PC-9 (cell line): ENCODE results near the gene MBD2. TPM values are rescaled to one million over a fixed set of nuclear protein-coding genes. Genes with fewer than 3 reads are reported as not detected.
"Not testable (repeated sequence)": the region's sequence is repeated elsewhere in the genome, so short reads cannot be mapped to it uniquely, and the experiment has no call there.

Source experiments
- BruUV-seq: library from RNA; stranded (reverse); fragments of 400-500 nt; replicated peaks from 2 replicates; lab custom pipeline; 2021; lab: Mats Ljungman, UMichigan
- CTCF ChIA-PET: fragments of 300-600 bp; sonication (Branson Sonifier 250); formaldehyde crosslinking; loops from one replicate; lab custom pipeline; 2022; ENCODE audit warnings: antibody characterized with exemption; lab: Charles Lee
- POLR2A ChIA-PET: fragments of 300-600 bp; sonication (Branson Sonifier 250); formaldehyde crosslinking; loops from one replicate; lab custom pipeline; 2022; ENCODE audit warnings: antibody characterized with exemption; ENCODE audit not compliant: unreplicated experiment; lab: Charles Lee
- DNase-seq, 2 experiments: peaks; one replicate each; pipeline versions ENCODE4 v3.0.0 to v3.0.0-alpha.2; 2015 to 2022; ENCODE audit warnings: mixed read lengths in 1 of 2
- H2AFZ ChIP-seq: fragments of 200-600 bp; sonication (generic); 2 replicates; pipeline ENCODE4 v1.8.1; 2017; ENCODE audit warnings: antibody characterized with exemption
- H3F3A ChIP-seq: fragments of 200-600 bp; sonication (generic); 2 replicates; pipeline ENCODE4 v1.8.1; 2017; ENCODE audit warnings: antibody characterized with exemption, mild to moderate bottlenecking, low read depth; ENCODE audit not compliant: insufficient read depth
- H3K27ac ChIP-seq: fragments of 200-600 bp; sonication (generic); 2 replicates; pipeline ENCODE4 v1.6.1; 2016; ENCODE audit warnings: mixed run types
- H3K27me3 ChIP-seq: fragments of 200-600 bp; sonication (generic); 2 replicates; pipeline ENCODE4 v1.6.1; 2016; ENCODE audit warnings: low read depth, mixed run types; ENCODE audit not compliant: insufficient read depth
- H3K36me3 ChIP-seq: fragments of 200-600 bp; sonication (generic); 2 replicates; pipeline ENCODE4 v1.6.1; 2016; ENCODE audit warnings: low read depth, mixed run types
- H3K4me1 ChIP-seq: fragments of 200-600 bp; sonication (generic); replicated peaks from 2 replicates; pipeline ENCODE4 v1.6.1; 2016; ENCODE audit warnings: mixed run types; ENCODE audit not compliant: insufficient read depth
- H3K4me2 ChIP-seq: fragments of 200-600 bp; sonication (generic); 2 replicates; pipeline ENCODE4 v1.6.1; 2017; ENCODE audit warnings: mixed run types
- H3K4me3 ChIP-seq: fragments of 200-600 bp; sonication (generic); 2 replicates; pipeline ENCODE4 v1.6.1; 2016; ENCODE audit warnings: mixed run types
- H3K79me2 ChIP-seq: fragments of 200-600 bp; sonication (generic); 2 replicates; pipeline ENCODE4 v1.6.1; 2017; ENCODE audit warnings: low read depth, mixed run types
- H3K9me2 ChIP-seq: fragments of 200-600 bp; sonication (generic); 2 replicates; pipeline ENCODE4 v1.8.1; 2017; ENCODE audit warnings: mild to moderate bottlenecking; ENCODE audit not compliant: insufficient read depth
- H3K9me3 ChIP-seq: fragments of 200-600 bp; sonication (generic); 2 replicates; pipeline ENCODE4 v1.8.1; 2016; ENCODE audit warnings: low read depth; ENCODE audit not compliant: insufficient read depth
- H4K20me1 ChIP-seq: fragments of 200-600 bp; sonication (generic); 2 replicates; pipeline ENCODE4 v1.8.1; 2017; ENCODE audit not compliant: insufficient read depth
- CTCF ChIP-seq: fragments of 200-600 bp; sonication (generic); conservative IDR thresholded peaks from 2 replicates; pipeline ENCODE4 v1.6.1; 2017; ENCODE audit warnings: mixed run types, antibody characterized with exemption, mild to moderate bottlenecking, moderate library complexity
- EZH2 ChIP-seq: fragments of 200-600 bp; sonication (generic); IDR thresholded peaks from 2 replicates; pipeline ENCODE4 v1.8.0; 2017; ENCODE audit warnings: antibody characterized with exemption, low read depth
- intact Hi-C: fragments of 100-400 bp; cut with micrococcal nuclease; formaldehyde crosslinking; loops from one replicate; pipeline ENCODE4 v1.10.0; 2022; ENCODE audit not compliant: unreplicated experiment
- total RNA-seq: library from RNA; stranded (reverse); gene quantifications from 2 replicates; pipeline ENCODE4 v1.2.3, GENCODE V29; 2021

The MBD2 gene
- total RNA-seq, 1 experiment from 2014 or later: 72.0 TPM

DNA sequence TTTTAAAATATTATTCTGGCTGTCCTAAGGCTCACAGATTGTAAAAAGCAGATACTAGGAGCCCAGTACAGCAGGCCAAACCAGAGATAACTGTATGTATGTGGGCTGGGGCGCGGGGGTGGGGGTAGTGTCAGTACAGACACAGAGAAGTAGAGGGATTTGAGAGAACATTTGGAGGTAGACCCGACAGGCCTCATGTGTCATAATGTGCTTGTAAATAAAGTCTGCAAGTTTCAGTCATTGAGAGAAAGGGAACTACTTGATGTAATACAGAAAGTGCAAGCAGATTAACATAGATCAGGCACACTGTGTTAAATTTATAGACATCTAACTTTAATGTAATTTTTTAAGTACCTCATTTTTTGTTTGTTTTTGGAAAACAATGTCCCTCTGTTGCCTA, 37.4 kb upstream of the MBD2 start:
- Histone ChIP-seq H3K4me3 (no peak overlapping the region), H3K4me1 (peaks cover 51% of the 10 kb centered on the region), H4K20me1 (no peaks in the 10 kb centered on the region), H2AFZ (no peak overlapping the region), H3F3A (peaks cover 30% of the 10 kb centered on the region; the same call in 1 of the 2 replicates), H3K27ac (no peak overlapping the region), H3K9me2 (peaks cover 4% of the 10 kb centered on the region; the same call in 1 of the 2 replicates), H3K27me3 (no peaks in the 10 kb centered on the region), H3K4me2 (no peak overlapping the region), H3K36me3 (no peaks in the 10 kb centered on the region), H3K9me3 (no peaks in the 10 kb centered on the region; the same call in 1 of the 2 replicates), H3K79me2 (no peaks in the 10 kb centered on the region)
- POLR2A ChIA-PET: no interaction called here
- CTCF ChIA-PET: no interaction called here
- intact Hi-C loops: loop anchor here (10.0 kb wide), 1 partner anchor 107 kb away; no protein-coding TSS in a partner anchor
- TF ChIP-seq EZH2 (no peak), CTCF (no peak)
- DNase-seq: no peak
- BruUV-seq: no TSS peak

GRCh38 chr18:54260396-54261072, 36.1 kb upstream of the MBD2 start:
- peak in 1 of 2 experiments; percentile 90 for DNase-seq
- H3K4me3 ChIP-seq: no peak overlapping the region
- no TSS peak for BruUV-seq
- H3K4me2 ChIP-seq: peak overlapping the region; percentile 49
- no peaks in the 10 kb centered on the region for H3K79me2 ChIP-seq
- TF ChIP-seq EZH2 (no peak), CTCF (no peak)
- CTCF ChIA-PET: no interaction called here
- H2AFZ ChIP-seq: no peak overlapping the region
- H3K9me2 ChIP-seq: peaks cover 4% of the 10 kb centered on the region; the same call in 1 of the 2 replicates
- H3F3A ChIP-seq: peaks cover 30% of the 10 kb centered on the region; the same call in 1 of the 2 replicates
- H4K20me1 ChIP-seq: no peaks in the 10 kb centered on the region
- H3K27me3 ChIP-seq: no peaks in the 10 kb centered on the region
- H3K9me3 ChIP-seq: no peaks in the 10 kb centered on the region; the same call in 1 of the 2 replicates
- intact Hi-C loops: loop anchor here (10.0 kb wide), 1 partner anchor 106 kb away; no protein-coding TSS in a partner anchor
- H3K36me3 ChIP-seq: no peaks in the 10 kb centered on the region
- H3K27ac ChIP-seq: peak overlapping the region; percentile 77
- POLR2A ChIA-PET: no interaction called here
- H3K4me1 ChIP-seq: peaks cover 65% of the 10 kb centered on the region

- CTCF ChIA-PET, H3K79me2 ChIP-seq, H3K36me3 ChIP-seq, H2AFZ ChIP-seq, H3K9me2 ChIP-seq, H3K9me3 ChIP-seq, intact Hi-C loops, H3K27me3 ChIP-seq, POLR2A ChIA-PET, BruUV-seq, H4K20me1 ChIP-seq, H3K4me3 ChIP-seq: not testable (repeated sequence)
- Histone ChIP-seq H3K4me1 (peaks cover 89% of the 10 kb centered on the region), H3K27ac (peak overlapping the region; percentile 65), H3K4me2 (peak overlapping the region; percentile 59), H3F3A (peaks cover 51% of the 10 kb centered on the region)
- DNase-seq: peak in 1 of 2 experiments; percentile 71
These were observed 33.3 kb upstream of the MBD2 start for GRCh38 chr18:54257818-54258217.
